Measurements from ENCODE around the gene MAN2B2. TPM values are rescaled to one million over a fixed set of nuclear protein-coding genes. Genes with fewer than 3 reads are reported as not detected.

The MAN2B2 gene
- total and polyA plus RNA-seq, 2 donors from 2014 or later: 19.9 to 34.3 TPM

DNA sequence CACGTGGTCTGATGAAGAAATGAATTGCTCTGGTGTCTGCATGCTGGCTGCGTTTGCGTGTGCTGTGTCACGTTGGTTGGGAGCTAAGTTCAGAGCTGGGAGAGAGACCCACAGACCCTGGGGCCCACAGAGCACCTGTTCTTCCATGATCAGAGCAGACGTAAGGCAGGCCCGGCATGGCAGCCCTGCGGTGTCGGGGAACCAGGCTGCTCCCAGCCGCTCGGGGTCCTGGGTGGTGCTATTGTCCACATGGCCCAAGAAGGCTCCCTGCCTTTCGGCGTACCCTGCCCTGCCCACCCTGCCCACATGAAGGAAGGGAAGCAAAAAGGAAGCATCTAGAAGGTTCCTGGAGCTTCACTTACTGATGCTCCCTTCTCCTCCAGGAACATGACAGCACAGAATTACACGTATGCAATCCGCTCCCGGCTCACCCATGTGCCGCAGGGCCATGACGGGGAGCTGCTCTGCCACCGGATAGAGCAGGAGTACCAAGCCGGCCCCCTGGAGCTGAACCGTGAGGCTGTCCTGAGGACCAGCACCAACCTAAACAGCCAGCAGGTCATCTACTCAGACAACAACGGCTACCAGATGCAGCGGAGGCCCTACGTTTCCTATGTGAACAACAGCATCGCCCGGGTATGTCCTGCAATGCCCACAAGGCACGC lies 34.6 kb downstream of the MAN2B2 start:
- peak in 1 of 5 donors; percentile 36 for DNase-seq
- peaks cover 0 to 5% (median 0%) of the 10 kb centered on the region in 3 donors for H3K9me3 ChIP-seq (ENCODE audit: control insufficient read depth in 2 of 3, insufficient read depth in 1 of 3, low read length in 3 of 3)
- FAIRE-seq: no peak
- intact Hi-C loops (cut with DNase I): no loop called here
- no peak overlapping the region for H3K27ac ChIP-seq (ENCODE audit: low read depth in 2 of 2, low read length in 2 of 2)
- no peak overlapping the region for H3K9ac ChIP-seq (ENCODE audit: low read length in 3 of 3)
- peaks cover 0 to 32% (median 11%) of the 10 kb centered on the region in 3 donors for H3K36me3 ChIP-seq (ENCODE audit: control insufficient read depth in 2 of 3, insufficient read depth in 3 of 3, low read length in 3 of 3)
- no peaks in the 10 kb centered on the region for H3K27me3 ChIP-seq (ENCODE audit: control insufficient read depth, insufficient read depth, low read length)
- no peak overlapping the region for H3K4me3 ChIP-seq (ENCODE audit: low read length in 3 of 3)
- TF ChIP-seq, protein P1, sequence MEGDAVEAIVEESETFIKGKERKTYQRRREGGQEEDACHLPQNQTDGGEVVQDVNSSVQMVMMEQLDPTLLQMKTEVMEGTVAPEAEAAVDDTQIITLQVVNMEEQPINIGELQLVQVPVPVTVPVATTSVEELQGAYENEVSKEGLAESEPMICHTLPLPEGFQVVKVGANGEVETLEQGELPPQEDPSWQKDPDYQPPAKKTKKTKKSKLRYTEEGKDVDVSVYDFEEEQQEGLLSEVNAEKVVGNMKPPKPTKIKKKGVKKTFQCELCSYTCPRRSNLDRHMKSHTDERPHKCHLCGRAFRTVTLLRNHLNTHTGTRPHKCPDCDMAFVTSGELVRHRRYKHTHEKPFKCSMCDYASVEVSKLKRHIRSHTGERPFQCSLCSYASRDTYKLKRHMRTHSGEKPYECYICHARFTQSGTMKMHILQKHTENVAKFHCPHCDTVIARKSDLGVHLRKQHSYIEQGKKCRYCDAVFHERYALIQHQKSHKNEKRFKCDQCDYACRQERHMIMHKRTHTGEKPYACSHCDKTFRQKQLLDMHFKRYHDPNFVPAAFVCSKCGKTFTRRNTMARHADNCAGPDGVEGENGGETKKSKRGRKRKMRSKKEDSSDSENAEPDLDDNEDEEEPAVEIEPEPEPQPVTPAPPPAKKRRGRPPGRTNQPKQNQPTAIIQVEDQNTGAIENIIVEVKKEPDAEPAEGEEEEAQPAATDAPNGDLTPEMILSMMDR (IDR thresholded peaks at IDR 0.05; ENCODE audit: borderline replicate concordance, extremely low read depth, insufficient read depth): no peak
- no peaks in the 10 kb centered on the region for H3K4me1 ChIP-seq (ENCODE audit: control insufficient read depth in 2 of 3, insufficient read depth in 2 of 3, low read depth in 1 of 3, low read length in 3 of 3)

GRCh38 chr4:6610856-6611430 lies 36.0 kb downstream of the MAN2B2 start:
- Histone ChIP-seq H3K9ac (ENCODE audit: low read length in 3 of 3) (no peak overlapping the region), H3K36me3 (ENCODE audit: control insufficient read depth in 2 of 3, insufficient read depth in 3 of 3, low read length in 3 of 3) (peaks cover 0 to 25% (median 8%) of the 10 kb centered on the region in 3 donors), H3K4me1 (ENCODE audit: control insufficient read depth in 2 of 3, insufficient read depth in 2 of 3, low read depth in 1 of 3, low read length in 3 of 3) (no peaks in the 10 kb centered on the region), H3K4me3 (ENCODE audit: low read length in 3 of 3) (no peak overlapping the region), H3K27me3 (ENCODE audit: control insufficient read depth, insufficient read depth, low read length) (no peaks in the 10 kb centered on the region), H3K9me3 (ENCODE audit: control insufficient read depth in 2 of 3, insufficient read depth in 1 of 3, low read length in 3 of 3) (no peaks in the 10 kb centered on the region), H3K27ac (ENCODE audit: low read depth in 2 of 2, low read length in 2 of 2) (no peak overlapping the region)
- FAIRE-seq: no peak
- peak in 1 of 5 donors; percentile 69 for DNase-seq
- TF ChIP-seq, protein P1 (IDR thresholded peaks at IDR 0.05; ENCODE audit: borderline replicate concordance, extremely low read depth, insufficient read depth): no peak
- intact Hi-C loops (cut with DNase I): no loop called here

- Histone ChIP-seq H3K36me3 (ENCODE audit: control insufficient read depth in 2 of 3, insufficient read depth in 3 of 3, low read length in 3 of 3) (peaks cover 0 to 19% (median 12%) of the 10 kb centered on the region in 3 donors), H3K4me3 (ENCODE audit: low read length in 3 of 3) (no peak overlapping the region), H3K9ac (ENCODE audit: low read length in 3 of 3) (no peak overlapping the region), H3K27ac (ENCODE audit: low read depth in 2 of 2, low read length in 2 of 2) (no peak overlapping the region), H3K27me3 (ENCODE audit: control insufficient read depth, insufficient read depth, low read length) (no peaks in the 10 kb centered on the region), H3K4me1 (ENCODE audit: control insufficient read depth in 2 of 3, insufficient read depth in 2 of 3, low read depth in 1 of 3, low read length in 3 of 3) (no peaks in the 10 kb centered on the region), H3K9me3 (ENCODE audit: control insufficient read depth in 2 of 3, insufficient read depth in 1 of 3, low read length in 3 of 3) (no peaks in the 10 kb centered on the region)
- peak in 1 of 5 donors; percentile 11 for DNase-seq
- intact Hi-C loops (cut with DNase I): no loop called here
- no peak for FAIRE-seq
- TF ChIP-seq, protein P1 (IDR thresholded peaks at IDR 0.05; ENCODE audit: borderline replicate concordance, extremely low read depth, insufficient read depth): no peak
Observed at GRCh38 chr4:6612961-6613675, 38.1 kb downstream of the MAN2B2 start.

All from kidney (tissue), 14 donors.